GM21825 (cell line): ENCODE data around the gene UNC5A.

Experiments
- ATAC-seq: cut with Tn5 transposase; IDR thresholded peaks from one replicate; pipeline ENCODE4 v1.9.1; 2021; ENCODE audit warnings: mild to moderate bottlenecking, moderate library complexity; ENCODE audit not compliant: unreplicated experiment

Gene UNC5A

GRCh38 chr5:176878463-176878862, 68.1 kb downstream of the UNC5A start:
- no peak for ATAC-seq

GRCh38 chr5:176878906-176879662, 68.7 kb downstream of the UNC5A start:
- ATAC-seq, result no peak

GRCh38 chr5:176879663-176880361, 69.5 kb downstream of the UNC5A start:
- no peak for ATAC-seq

GRCh38 chr5:176880366-176881020, 70.1 kb downstream of the UNC5A start:
- ATAC-seq, result no peak

- ATAC-seq, result no peak
Measured at GRCh38 chr5:176881021-176881749, 70.8 kb downstream of the UNC5A start.

- ATAC-seq, result no peak
Measured at GRCh38 chr5:176881816-176882566, 71.6 kb downstream of the UNC5A start.

- ATAC-seq, result no peak
Measured at GRCh38 chr5:176882567-176882903, 72.2 kb downstream of the UNC5A start.

- ATAC-seq, result no peak
Measured at GRCh38 chr5:176883700-176884570, 73.6 kb downstream of the UNC5A start.

- ATAC-seq, result no peak
Measured at GRCh38 chr5:176884571-176884890, 74.2 kb downstream of the UNC5A start.

- ATAC-seq, result no peak
Measured at GRCh38 chr5:176886336-176887251, 76.2 kb downstream of the UNC5A start.

- no peak for ATAC-seq
Measured at GRCh38 chr5:176887252-176887849, 77.0 kb downstream of the UNC5A start.

GRCh38 chr5:176888016-176888864, 77.9 kb downstream of the UNC5A start:
- no peak for ATAC-seq

GRCh38 chr5:176888865-176889165, 78.5 kb downstream of the UNC5A start:
- no peak for ATAC-seq

- no peak for ATAC-seq
Measured at GRCh38 chr5:176889321-176890280, 79.2 kb downstream of the UNC5A start.

- ATAC-seq, result no peak
Measured at GRCh38 chr5:176890455-176891330, 80.3 kb downstream of the UNC5A start.
